EL (cell line): ENCODE results near the gene PLOD1.
"Not testable (repeated sequence)": the region's sequence is repeated elsewhere in the genome, so short reads cannot be mapped to it uniquely, and the experiment has no call there.

Experiments
- DNase-seq: peaks from one replicate; pipeline ENCODE4 v3.0.0-alpha.2; 2016

Gene PLOD1

GRCh38 chr1:11934302-11935056, at the start of gene PLOD1:
PLOD1 (plus strand) TSS chr1:11934717; CDS start chr1:11934780, 63 bp downstream.
- DNase-seq: peak; percentile 91

- DNase-seq: no peak
Measured at GRCh38 chr1:11885916-11886315, 48.6 kb upstream of the PLOD1 start.

GRCh38 chr1:11886986-11887665, 47.4 kb upstream of the PLOD1 start:
- no peak for DNase-seq

GRCh38 chr1:11887666-11888007, 46.9 kb upstream of the PLOD1 start:
- DNase-seq: no peak

GRCh38 chr1:11888206-11888876, 46.2 kb upstream of the PLOD1 start:
- DNase-seq: no peak

- DNase-seq: no peak
Measured at GRCh38 chr1:11888877-11889208, 45.7 kb upstream of the PLOD1 start.

GRCh38 chr1:11891433-11892186, 42.9 kb upstream of the PLOD1 start:
- DNase-seq: no peak

- peak; percentile 35 for DNase-seq
Measured at GRCh38 chr1:11893907-11894251, 40.6 kb upstream of the PLOD1 start.

GRCh38 chr1:11894501-11894900, 40.0 kb upstream of the PLOD1 start:
- not testable (repeated sequence) for DNase-seq

- DNase-seq: no peak
Measured at GRCh38 chr1:11898086-11898785, 36.3 kb upstream of the PLOD1 start.

GRCh38 chr1:11898831-11899467, 35.6 kb upstream of the PLOD1 start:
- DNase-seq: no peak

GRCh38 chr1:11901446-11901845, 33.1 kb upstream of the PLOD1 start:
- not testable (repeated sequence) for DNase-seq

- DNase-seq: no peak
Measured at GRCh38 chr1:11903210-11903609, 31.3 kb upstream of the PLOD1 start.

- peak; percentile 19 for DNase-seq
Measured at GRCh38 chr1:11904156-11904555, 30.4 kb upstream of the PLOD1 start.

- DNase-seq: no peak
Measured at GRCh38 chr1:11904978-11905377, 29.5 kb upstream of the PLOD1 start.

GRCh38 chr1:11906870-11907269, 27.6 kb upstream of the PLOD1 start:
- no peak for DNase-seq

GRCh38 chr1:11907275-11908094, 27.0 kb upstream of the PLOD1 start:
- DNase-seq: peak; percentile 94

- DNase-seq: peak; percentile 99
Measured at GRCh38 chr1:11908095-11908675, 26.3 kb upstream of the PLOD1 start.

GRCh38 chr1:11910914-11911228, 23.6 kb upstream of the PLOD1 start:
- not testable (repeated sequence) for DNase-seq

GRCh38 chr1:11912000-11912399, 22.5 kb upstream of the PLOD1 start:
- DNase-seq: no peak
